KMS-11 (cell line): Measurements from ENCODE around the gene DEPDC5.

Experiments
- H2AFZ ChIP-seq: fragments of 200-600 bp; sonication (generic); 2 replicates; pipeline ENCODE4 v1.6.1; 2016; ENCODE audit warnings: antibody characterized with exemption, mixed run types, low read depth
- H3K27ac ChIP-seq: fragments of 200-600 bp; sonication (generic); 2 replicates; pipeline ENCODE4 v1.6.1; 2016; ENCODE audit warnings: mild to moderate bottlenecking, mixed run types
- H3K27me3 ChIP-seq: fragments of 200-600 bp; sonication (generic); 2 replicates; pipeline ENCODE4 v1.6.1; 2017; ENCODE audit warnings: mild to moderate bottlenecking, low read depth, mixed run types, moderate library complexity; ENCODE audit not compliant: insufficient read depth
- H3K36me3 ChIP-seq: fragments of 200-600 bp; sonication (generic); 2 replicates; pipeline ENCODE4 v1.6.1; 2017; ENCODE audit warnings: mild to moderate bottlenecking, mixed run types; ENCODE audit not compliant: insufficient read depth
- H3K4me1 ChIP-seq: fragments of 200-600 bp; sonication (generic); 2 replicates; pipeline ENCODE4 v1.6.1; 2016; ENCODE audit warnings: mild to moderate bottlenecking, low read depth, mixed run types; ENCODE audit not compliant: poor library complexity, severe bottlenecking
- H3K4me2 ChIP-seq: fragments of 200-600 bp; sonication (generic); 2 replicates; pipeline ENCODE4 v1.7.0; 2016; ENCODE audit warnings: mild to moderate bottlenecking, mixed run types
- H3K4me3 ChIP-seq: fragments of 200-600 bp; sonication (generic); IDR thresholded peaks from 2 replicates; pipeline ENCODE4 v1.6.1; 2017; ENCODE audit warnings: low read depth, low read length, mixed read lengths; ENCODE audit not compliant: insufficient read depth
- H3K79me2 ChIP-seq: fragments of 200-600 bp; sonication (generic); 2 replicates; pipeline ENCODE4 v1.6.1; 2016; ENCODE audit warnings: low read depth, mixed run types; ENCODE audit not compliant: insufficient read depth
- H3K9ac ChIP-seq: fragments of 200-600 bp; sonication (generic); 2 replicates; pipeline ENCODE4 v1.6.1; 2016; ENCODE audit warnings: mild to moderate bottlenecking, mixed run types
- H4K20me1 ChIP-seq: fragments of 200-600 bp; sonication (generic); 2 replicates; pipeline ENCODE4 v1.6.1; 2016; ENCODE audit warnings: mild to moderate bottlenecking, mixed run types; ENCODE audit not compliant: insufficient read depth
- TF ChIP-seq, protein P1 (sequence below): fragments of 200-600 bp; sonication (generic); conservative IDR thresholded peaks from 2 replicates; pipeline ENCODE4 v1.6.1; 2017; ENCODE audit warnings: low read depth, mild to moderate bottlenecking, antibody characterized with exemption, low read length, moderate library complexity, mixed read lengths

The DEPDC5 gene

DNA sequence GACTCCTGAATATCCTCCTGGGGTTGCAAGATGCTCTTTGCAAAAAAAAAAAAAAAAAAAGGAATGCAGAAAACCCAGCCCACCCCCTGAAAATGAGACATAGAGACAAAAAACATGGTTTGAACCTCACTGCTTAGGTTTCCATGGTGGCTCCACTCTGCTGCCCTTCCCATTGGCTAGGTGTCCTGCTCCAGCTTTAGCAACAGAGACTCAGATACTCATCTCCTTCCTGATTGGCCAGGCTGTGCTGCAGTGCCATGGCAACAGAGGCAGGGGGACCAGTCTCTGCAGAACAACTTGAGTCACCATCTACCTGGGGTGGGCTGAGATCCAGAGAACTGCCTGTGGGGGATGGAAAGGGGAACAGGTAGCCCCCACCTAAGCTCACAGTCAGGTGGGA, 173.2 kb downstream of the DEPDC5 start:
- no peaks in the 10 kb centered on the region for H4K20me1 ChIP-seq
- H3K9ac ChIP-seq: no peak overlapping the region
- no peaks in the 10 kb centered on the region for H3K36me3 ChIP-seq
- H3K4me2 ChIP-seq: no peak overlapping the region
- no peaks in the 10 kb centered on the region for H3K79me2 ChIP-seq
- peaks cover 4% of the 10 kb centered on the region for H3K4me1 ChIP-seq
- H3K4me3 ChIP-seq: no peak overlapping the region
- H2AFZ ChIP-seq: no peak overlapping the region
- no peak overlapping the region for H3K27ac ChIP-seq
- TF ChIP-seq, protein P1, sequence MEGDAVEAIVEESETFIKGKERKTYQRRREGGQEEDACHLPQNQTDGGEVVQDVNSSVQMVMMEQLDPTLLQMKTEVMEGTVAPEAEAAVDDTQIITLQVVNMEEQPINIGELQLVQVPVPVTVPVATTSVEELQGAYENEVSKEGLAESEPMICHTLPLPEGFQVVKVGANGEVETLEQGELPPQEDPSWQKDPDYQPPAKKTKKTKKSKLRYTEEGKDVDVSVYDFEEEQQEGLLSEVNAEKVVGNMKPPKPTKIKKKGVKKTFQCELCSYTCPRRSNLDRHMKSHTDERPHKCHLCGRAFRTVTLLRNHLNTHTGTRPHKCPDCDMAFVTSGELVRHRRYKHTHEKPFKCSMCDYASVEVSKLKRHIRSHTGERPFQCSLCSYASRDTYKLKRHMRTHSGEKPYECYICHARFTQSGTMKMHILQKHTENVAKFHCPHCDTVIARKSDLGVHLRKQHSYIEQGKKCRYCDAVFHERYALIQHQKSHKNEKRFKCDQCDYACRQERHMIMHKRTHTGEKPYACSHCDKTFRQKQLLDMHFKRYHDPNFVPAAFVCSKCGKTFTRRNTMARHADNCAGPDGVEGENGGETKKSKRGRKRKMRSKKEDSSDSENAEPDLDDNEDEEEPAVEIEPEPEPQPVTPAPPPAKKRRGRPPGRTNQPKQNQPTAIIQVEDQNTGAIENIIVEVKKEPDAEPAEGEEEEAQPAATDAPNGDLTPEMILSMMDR: no peak
- no peaks in the 10 kb centered on the region for H3K27me3 ChIP-seq

- TF ChIP-seq, protein P1: no peak
- no peaks in the 10 kb centered on the region for H3K79me2 ChIP-seq
- no peaks in the 10 kb centered on the region for H3K27me3 ChIP-seq
- H3K4me3 ChIP-seq: no peak overlapping the region
- no peaks in the 10 kb centered on the region for H4K20me1 ChIP-seq
- H2AFZ ChIP-seq: no peak overlapping the region
- H3K9ac ChIP-seq: no peak overlapping the region
- H3K36me3 ChIP-seq: no peaks in the 10 kb centered on the region
- H3K4me1 ChIP-seq: peaks cover 4% of the 10 kb centered on the region
- no peak overlapping the region for H3K4me2 ChIP-seq
- H3K27ac ChIP-seq: no peak overlapping the region
Observed at GRCh38 chr22:31927562-31927961, 173.7 kb downstream of the DEPDC5 start.

DNA sequence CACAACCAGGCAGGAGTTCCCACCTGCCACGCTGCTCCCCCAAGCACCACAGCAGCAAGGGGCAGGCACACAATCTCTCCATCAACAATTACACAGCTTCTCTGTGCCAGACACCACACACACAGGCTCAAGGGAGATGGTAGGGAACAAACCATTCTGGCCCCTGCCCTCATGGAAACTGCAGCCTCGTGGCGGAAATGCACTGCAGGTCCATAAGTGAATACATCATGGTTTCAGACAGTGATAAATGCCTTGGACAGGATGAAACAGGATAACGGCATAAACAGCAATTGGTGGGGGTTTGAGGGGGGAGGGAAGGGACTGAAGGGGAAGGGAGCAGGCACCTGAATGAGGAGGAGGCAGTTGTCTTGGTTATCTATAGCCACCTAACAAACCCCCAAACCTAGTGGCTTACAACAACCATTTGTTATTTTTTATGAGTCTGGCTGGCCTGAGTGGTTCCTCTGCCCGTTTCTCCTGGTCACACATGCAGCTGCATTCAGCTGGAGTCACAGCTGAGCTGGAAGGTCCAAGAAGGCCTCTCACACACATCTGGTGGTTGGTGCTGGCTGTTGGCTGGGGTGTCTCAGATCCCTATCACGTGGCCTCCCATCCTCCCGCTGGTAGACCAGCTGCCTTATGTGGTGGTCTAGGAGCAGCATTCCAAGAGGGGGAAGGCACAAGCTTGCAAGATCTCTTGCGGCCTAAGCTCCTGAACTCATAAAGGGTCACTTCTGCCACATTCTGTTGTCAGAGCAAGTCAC, 175.5 kb downstream of the DEPDC5 start:
- no peak overlapping the region for H2AFZ ChIP-seq
- no peaks in the 10 kb centered on the region for H3K36me3 ChIP-seq
- H3K4me2 ChIP-seq: no peak overlapping the region
- H3K79me2 ChIP-seq: no peaks in the 10 kb centered on the region
- no peak overlapping the region for H3K9ac ChIP-seq
- no peaks in the 10 kb centered on the region for H4K20me1 ChIP-seq
- no peaks in the 10 kb centered on the region for H3K27me3 ChIP-seq
- H3K4me3 ChIP-seq: no peak overlapping the region
- no peaks in the 10 kb centered on the region for H3K4me1 ChIP-seq
- no peak overlapping the region for H3K27ac ChIP-seq
- TF ChIP-seq, protein P1: no peak

GRCh38 chr22:31932863-31933262, 179.0 kb downstream of the DEPDC5 start:
- H3K36me3 ChIP-seq: no peaks in the 10 kb centered on the region
- H3K4me1 ChIP-seq: no peaks in the 10 kb centered on the region
- no peak overlapping the region for H3K9ac ChIP-seq
- no peaks in the 10 kb centered on the region for H3K27me3 ChIP-seq
- no peak overlapping the region for H3K27ac ChIP-seq
- H3K79me2 ChIP-seq: no peaks in the 10 kb centered on the region
- no peak overlapping the region for H3K4me2 ChIP-seq
- TF ChIP-seq, protein P1: no peak
- H2AFZ ChIP-seq: no peak overlapping the region
- no peak overlapping the region for H3K4me3 ChIP-seq
- H4K20me1 ChIP-seq: no peaks in the 10 kb centered on the region
